Activated naive CD8-positive, alpha-beta T cell treated with anti-CD3 and anti-CD28 coated beads, Interleukin-2, amount 50 U/mL, for 24 hours (primary cell): ENCODE results near the gene SLC16A13.
"Not testable (repeated sequence)": the region's sequence is repeated elsewhere in the genome, so short reads cannot be mapped to it uniquely, and the experiment has no call there.

Experiments used
- ATAC-seq: fragments of 150-1000 bp; cut with Tn5 transposase; one replicate; pipeline ENCODE4 v1.10.0; 2021
- DNase-seq: peaks from one replicate; pipeline ENCODE4 v3.0.0; 2021
- H3K27ac Mint-ChIP-seq: one replicate; pipeline ENCODE4 v1.8.0; 2021; ENCODE audit warnings: mild to moderate bottlenecking, mixed read lengths
- H3K27me3 Mint-ChIP-seq: one replicate; pipeline ENCODE4 v1.8.0; 2021; ENCODE audit warnings: mixed read lengths
- H3K36me3 Mint-ChIP-seq: one replicate; pipeline ENCODE4 v1.8.0; 2021; ENCODE audit warnings: low read depth, mixed read lengths
- H3K4me1 Mint-ChIP-seq: one replicate; pipeline ENCODE4 v1.8.0; 2021; ENCODE audit warnings: mixed read lengths
- H3K4me3 Mint-ChIP-seq: one replicate; pipeline ENCODE4 v1.8.0; 2021; ENCODE audit warnings: mild to moderate bottlenecking, moderate library complexity, mixed read lengths
- H3K9me3 Mint-ChIP-seq: one replicate; pipeline ENCODE4 v1.8.0; 2021; ENCODE audit warnings: mixed read lengths

The SLC16A13 gene

GRCh38 chr17:7081341-7082062 is 45.7 kb downstream of the SLC16A13 start:
- H3K36me3 Mint-ChIP-seq = no peaks in the 10 kb centered on the region
- H3K27ac Mint-ChIP-seq = no peak overlapping the region
- H3K9me3 Mint-ChIP-seq = no peaks in the 10 kb centered on the region
- peaks cover 13% of the 10 kb centered on the region for H3K27me3 Mint-ChIP-seq
- ATAC-seq (peak; percentile 61), DNase-seq (peak; percentile 11)
- H3K4me3 Mint-ChIP-seq = no peak overlapping the region
- H3K4me1 Mint-ChIP-seq = peaks cover 31% of the 10 kb centered on the region

- H3K36me3 Mint-ChIP-seq = no peaks in the 10 kb centered on the region
- peaks cover 18% of the 10 kb centered on the region for H3K27me3 Mint-ChIP-seq
- ATAC-seq (peak; percentile 49), DNase-seq (no peak)
- no peaks in the 10 kb centered on the region for H3K9me3 Mint-ChIP-seq
- H3K4me1 Mint-ChIP-seq = peaks cover 31% of the 10 kb centered on the region
- no peak overlapping the region for H3K27ac Mint-ChIP-seq
- H3K4me3 Mint-ChIP-seq = no peak overlapping the region
Measured at GRCh38 chr17:7083592-7083991, 47.8 kb downstream of the SLC16A13 start.

- Mint-ChIP-seq H3K4me3 (no peak overlapping the region), H3K27ac (no peak overlapping the region), H3K9me3 (no peaks in the 10 kb centered on the region), H3K27me3 (peaks cover 18% of the 10 kb centered on the region), H3K4me1 (peaks cover 31% of the 10 kb centered on the region), H3K36me3 (no peaks in the 10 kb centered on the region)
- DNase-seq (no peak), ATAC-seq (no peak)
Measured at GRCh38 chr17:7084088-7084487, 48.3 kb downstream of the SLC16A13 start.

- not testable (repeated sequence) for H3K9me3 Mint-ChIP-seq, H3K4me3 Mint-ChIP-seq, DNase-seq, H3K36me3 Mint-ChIP-seq, H3K27ac Mint-ChIP-seq, ATAC-seq
- H3K27me3 Mint-ChIP-seq = peaks cover 18% of the 10 kb centered on the region
- H3K4me1 Mint-ChIP-seq = peaks cover 10% of the 10 kb centered on the region
Measured at GRCh38 chr17:7088442-7088841, 52.6 kb downstream of the SLC16A13 start.

GRCh38 chr17:7089570-7089969 is 53.8 kb downstream of the SLC16A13 start:
- peaks cover 16% of the 10 kb centered on the region for H3K27me3 Mint-ChIP-seq
- not testable (repeated sequence) for ATAC-seq, DNase-seq, H3K27ac Mint-ChIP-seq, H3K4me1 Mint-ChIP-seq, H3K36me3 Mint-ChIP-seq, H3K4me3 Mint-ChIP-seq, H3K9me3 Mint-ChIP-seq
